ENCODE measurements around the gene SIVA1.

SIVA1 gene

DNA sequence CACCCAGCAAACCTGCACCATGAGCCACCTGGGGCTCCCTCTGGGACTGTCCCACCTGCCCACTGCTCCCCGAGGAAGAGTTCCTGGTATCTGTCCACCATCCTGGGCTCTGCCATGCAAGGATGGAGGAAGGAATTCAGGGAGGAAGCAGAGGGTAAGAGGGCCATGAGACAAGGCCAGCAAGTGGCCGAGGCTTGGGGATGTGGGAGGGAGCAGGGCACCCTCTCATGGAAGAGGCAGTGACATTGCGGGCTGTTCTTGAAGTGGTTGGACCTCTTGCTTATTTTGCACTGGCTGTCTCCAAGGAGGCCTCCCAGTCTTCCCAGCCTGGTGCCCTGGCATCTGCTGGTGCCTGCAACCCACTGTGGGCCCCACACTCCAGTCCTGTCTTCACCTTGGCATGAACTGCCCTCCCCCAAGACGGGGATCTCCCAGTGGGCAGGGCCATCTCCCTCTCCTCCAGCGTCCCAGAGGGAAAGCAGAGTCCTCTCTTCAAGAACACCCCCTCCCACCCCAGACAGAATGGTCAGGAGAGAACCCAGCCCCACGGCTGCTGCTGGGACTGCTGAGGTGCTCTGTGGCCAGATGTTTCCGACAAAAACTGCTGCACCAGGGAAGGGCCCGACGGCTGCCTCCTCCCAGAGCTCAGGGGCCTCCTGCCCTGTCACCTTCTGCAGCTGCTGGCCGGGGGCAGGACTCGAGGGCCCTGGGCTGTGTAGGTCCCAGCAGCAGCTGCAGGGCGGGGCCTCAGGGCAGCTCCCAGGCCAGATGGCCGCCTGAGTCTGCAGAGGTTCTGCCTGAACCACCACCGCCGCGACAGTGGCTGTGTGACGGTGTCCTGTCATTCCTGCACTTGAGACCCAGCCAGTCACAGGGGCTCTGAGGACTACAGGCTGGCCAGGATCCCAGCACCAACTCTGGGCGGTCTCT, 44.4 kb downstream of the SIVA1 start:
- DNase-seq (ENCODE audit: low read depth in 3 of 3) = no peak

DNA sequence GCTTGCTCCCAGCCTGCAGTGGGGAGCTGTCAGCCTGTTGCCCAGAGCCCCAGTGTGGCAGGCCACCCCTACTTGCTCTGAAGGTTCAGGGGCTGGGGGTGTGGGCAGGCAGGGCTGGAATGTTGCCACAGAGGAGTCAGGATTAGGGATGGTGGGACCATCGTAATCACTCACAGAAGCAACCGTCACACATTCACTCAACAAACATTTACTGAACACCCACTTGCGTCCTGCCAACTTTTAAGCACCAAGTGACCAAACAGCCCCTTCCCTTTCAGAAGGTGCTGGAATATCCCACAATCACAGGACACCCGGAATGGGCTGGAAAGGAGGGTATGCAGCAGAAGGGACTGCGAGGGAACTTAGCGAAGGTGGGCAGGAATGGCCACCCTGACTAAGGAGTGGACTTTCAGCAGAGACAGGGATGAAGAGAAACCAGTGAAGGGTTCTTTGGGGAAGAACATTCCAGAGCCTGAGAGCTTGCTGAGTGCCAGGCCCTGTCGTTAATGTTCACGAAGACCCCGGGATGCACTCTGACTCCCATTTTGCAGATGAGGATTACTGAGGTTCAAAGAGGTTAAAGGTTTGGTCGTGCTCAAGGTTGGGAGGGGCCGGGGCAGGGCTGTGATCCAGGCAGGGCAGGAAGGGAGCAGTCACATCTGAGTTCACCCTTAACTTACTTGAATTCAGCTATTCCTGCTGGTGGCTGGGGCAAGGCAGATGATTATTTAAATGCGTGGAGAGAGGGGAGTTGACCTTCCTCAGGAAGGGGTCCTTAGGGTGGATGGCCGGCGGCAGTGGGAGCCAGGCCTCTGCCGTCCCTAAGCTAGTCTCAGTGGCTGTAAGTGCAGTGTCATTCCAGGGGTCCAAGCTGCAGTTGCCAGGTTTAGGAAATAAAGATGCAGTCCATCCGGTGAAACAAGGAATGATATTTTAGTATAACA, 45.6 kb downstream of the SIVA1 start:
- DNase-seq (ENCODE audit: low read depth in 3 of 3) = no peak

DNA sequence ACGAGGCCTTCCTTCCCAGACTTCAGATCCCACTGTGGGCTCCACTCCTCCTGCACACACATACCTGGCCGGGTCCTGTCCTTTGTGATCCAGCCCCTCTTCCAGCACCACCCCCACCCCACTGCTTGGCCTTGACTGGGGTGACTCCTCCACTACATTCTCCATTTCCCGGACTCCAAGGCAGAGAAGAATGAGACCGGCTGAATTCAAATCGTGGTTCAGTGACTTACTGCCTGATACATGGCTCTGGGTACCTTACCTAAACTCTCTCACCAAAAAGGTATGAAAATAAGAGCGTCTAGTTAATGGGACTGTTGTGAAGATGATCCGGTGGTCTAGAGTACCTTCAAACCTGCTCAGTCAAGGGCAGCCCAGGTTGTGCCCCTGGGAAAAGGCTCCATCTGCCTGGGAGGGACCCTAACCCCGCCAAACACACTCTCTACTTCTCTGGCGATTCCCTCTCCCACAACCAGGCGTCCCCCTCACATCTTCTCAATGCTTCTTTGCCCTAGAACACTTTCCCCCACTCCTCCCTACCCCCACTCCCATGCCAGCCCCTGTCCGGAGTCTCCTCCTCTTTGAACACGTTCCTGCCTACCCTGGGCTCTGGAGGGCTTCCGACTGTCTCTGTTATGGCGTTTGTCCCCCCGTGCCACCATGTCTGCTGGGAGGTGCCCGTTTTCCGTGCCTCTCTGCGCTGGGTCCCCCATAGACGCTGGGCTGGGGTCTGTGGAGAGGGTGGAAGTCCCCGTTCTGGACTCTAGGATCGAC, 46.5 kb downstream of the SIVA1 start:
- DNase-seq (ENCODE audit: low read depth in 3 of 3) = no peak

DNA sequence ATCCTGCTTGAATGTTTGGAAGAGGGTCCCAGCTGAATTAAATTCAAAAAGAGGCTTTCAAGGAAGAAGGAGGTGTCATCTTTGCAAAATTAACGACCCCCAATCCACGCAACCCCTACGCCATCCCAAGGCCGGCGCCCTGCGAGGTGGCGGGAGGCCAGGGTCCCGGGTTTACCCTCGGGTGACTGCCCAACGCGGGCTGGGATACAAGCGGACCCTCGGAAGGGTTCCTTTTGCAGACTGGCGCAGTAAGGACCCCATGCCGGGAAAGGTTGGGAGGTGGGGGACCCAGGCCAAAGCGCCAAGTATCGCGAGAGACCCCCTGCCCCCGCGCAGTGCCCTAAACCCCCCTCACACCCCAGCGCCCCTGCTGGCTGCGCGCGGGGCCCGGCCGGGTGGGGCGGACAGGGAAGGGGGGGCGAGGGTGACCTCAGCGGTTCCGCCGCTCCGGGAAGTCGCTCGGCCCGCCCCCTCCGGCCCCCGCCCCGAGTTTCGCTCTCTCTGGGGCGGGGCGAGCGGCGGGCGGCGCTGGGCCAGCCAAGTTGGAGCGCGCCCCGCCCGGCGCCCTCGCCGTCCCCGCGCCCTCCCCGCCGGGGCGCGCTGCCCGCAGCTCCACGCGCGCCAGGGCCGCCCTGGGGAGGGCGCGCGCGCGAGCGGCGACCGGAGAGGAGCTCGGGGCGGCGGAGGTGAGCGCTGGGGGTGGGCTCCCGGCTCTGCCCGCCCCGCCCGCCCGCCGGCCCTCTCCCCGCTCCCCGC, 47.2 kb downstream of the SIVA1 start:
- peak; percentile 35 to 79 (median 48) for DNase-seq (ENCODE audit: low read depth in 3 of 3)

DNA sequence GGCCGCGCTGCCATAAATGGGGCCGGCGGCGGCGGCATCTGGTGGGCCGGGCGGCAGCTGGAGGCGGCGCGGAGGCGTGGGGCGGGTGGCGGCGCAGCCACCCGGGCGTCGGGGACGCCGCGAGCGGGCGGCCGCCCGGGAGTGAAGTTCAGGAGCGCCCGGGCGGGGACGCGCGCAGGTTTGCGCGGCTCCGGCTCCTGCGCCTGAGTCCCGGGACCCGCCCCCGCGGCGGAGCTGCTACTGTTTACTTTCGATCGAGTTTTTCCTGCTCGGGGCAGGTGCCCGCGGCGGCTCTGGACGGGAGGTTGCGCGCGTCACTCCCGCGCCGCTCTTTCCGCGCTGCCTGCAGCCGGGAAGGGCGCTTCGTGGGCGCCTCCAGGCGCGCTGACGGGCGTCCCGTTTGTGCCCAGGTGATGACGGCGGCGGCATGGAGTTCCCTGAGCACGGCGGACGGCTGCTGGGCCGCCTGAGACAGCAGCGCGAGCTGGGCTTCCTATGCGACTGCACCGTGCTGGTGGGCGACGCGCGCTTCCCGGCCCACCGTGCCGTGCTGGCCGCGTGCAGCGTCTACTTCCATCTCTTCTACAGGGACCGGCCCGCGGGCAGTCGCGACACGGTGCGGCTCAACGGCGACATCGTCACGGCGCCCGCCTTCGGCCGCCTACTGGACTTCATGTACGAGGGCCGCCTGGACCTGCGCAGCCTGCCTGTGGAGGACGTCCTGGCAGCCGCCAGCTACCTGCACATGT, 48.0 kb downstream of the SIVA1 start, which contains the start of gene ZBTB42:
ZBTB42 (plus strand) TSS at position 331 of the 749 bp plus-strand sequence; CDS start at position 428, 97 bp downstream.
- peak in 1 of 3 donors; percentile 37 for DNase-seq (ENCODE audit: low read depth in 3 of 3)

DNA sequence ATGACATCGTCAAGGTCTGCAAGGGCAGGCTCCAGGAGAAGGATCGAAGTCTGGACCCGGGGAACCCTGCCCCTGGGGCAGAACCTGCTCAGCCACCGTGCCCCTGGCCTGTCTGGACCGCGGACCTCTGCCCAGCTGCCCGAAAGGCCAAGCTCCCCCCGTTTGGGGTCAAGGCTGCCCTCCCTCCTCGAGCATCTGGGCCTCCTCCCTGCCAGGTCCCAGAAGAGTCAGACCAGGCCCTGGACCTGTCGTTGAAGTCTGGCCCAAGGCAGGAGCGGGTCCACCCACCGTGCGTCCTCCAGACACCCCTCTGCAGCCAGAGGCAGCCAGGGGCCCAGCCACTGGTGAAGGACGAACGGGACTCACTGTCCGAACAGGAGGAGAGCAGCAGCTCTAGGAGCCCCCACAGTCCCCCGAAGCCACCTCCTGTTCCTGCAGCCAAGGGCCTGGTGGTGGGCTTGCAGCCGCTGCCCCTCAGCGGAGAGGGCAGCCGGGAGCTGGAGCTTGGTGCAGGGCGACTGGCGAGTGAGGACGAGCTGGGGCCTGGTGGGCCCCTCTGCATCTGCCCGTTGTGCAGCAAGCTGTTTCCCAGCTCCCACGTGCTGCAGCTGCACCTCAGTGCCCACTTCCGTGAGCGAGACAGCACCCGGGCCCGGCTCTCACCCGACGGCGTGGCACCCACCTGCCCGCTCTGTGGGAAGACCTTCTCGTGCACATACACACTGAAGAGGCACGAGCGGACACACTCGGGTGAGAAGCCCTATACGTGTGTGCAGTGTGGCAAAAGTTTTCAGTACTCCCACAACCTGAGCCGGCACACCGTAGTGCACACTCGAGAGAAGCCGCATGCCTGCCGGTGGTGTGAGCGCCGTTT, 48.8 kb downstream of the SIVA1 start:
- DNase-seq (ENCODE audit: low read depth in 3 of 3) = no peak

DNA sequence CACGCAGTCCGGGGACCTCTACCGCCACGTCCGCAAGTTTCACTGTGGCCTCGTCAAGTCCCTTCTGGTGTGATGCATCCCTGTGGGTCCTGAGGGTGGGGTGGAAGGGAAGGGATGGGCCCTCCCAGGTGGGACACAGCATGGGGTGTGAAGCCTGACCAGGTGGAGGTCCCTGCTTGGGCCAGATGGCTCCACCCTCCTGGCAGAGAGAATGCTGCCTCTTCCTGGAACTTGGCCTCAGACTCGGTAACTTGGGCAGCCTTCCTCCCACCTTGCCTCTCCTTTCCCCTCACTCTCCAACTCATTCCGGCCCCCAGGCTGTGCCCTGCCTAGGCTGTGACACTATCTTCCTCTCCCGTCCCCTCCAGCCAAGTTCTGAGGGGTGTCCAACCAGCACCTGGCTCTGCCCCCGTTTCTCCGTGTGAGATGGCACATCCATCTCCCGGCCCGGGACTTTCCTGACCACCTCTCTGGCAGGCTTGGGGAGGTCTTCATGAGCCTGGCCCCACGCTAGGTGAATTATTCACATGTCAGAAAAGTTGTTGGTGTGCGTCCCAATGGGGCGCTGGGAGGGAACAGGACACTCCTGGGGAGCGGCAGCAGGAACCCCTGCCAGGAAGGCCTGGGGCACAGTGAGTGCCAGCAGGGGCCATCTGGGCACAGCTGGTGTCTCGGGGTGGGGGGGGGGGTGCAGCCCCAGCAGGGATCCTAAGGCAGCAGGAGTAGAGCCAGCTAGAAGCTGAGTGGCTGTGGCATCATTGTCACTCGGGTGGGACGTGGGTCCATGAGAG, 49.6 kb downstream of the SIVA1 start:
- no peak for DNase-seq (ENCODE audit: low read depth in 3 of 3)

DNA sequence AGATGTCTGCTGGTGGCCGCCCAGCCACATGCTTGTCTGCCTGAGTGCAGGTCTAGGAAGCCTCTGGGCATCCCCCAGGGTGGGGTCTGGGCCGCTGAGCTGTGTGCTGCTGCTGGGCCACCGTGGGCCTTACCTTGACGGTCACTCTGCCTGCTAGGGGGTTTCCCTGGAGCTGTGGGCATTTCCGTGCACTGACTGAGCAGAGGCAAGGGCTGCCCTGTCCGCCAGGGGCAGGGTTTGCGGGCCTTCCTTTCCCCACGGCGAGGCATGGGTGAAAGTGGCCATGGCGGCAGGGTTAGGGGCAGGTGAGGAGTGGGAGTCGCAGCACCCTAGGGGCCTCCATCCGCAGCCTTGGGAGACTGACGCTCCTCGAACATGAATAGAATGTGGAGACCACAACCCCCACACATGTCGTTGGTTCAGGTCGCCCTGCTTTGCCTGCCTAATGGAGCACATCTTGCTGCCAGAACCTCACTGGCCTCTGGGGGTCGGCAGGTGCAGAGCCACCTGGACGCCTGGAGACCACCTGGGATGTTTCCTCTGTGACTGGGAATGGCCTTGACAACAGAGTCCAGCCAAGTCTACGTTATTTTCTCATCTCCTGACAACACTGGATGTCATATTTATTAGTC, 50.4 kb downstream of the SIVA1 start:
- no peak for DNase-seq (ENCODE audit: low read depth in 3 of 3)

DNA sequence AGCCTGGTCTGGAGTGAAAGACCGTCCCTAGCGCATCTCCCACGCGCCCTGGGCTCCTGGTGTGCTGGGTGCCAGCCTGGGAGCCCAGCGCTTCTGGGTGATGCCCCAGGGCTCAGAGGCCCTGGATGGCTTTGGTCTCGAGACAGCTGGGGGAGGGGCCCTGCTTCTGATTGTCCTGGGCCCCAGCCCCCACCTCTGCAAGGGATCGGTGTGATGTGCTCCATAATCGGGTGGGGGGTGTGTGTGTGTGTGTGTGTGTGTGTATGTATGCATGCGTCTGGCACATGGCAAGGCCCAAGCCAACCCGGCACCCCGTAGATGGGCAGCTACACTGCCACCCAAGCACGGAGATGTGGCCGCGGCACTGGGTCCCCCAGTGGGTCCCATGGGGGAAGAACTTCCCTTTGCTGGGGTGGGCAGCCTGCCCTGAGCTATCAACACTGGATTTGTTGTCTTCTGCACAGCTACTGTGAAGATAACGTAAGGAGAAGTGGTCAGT, 51.0 kb downstream of the SIVA1 start:
- DNase-seq (ENCODE audit: low read depth in 3 of 3) = no peak

DNA sequence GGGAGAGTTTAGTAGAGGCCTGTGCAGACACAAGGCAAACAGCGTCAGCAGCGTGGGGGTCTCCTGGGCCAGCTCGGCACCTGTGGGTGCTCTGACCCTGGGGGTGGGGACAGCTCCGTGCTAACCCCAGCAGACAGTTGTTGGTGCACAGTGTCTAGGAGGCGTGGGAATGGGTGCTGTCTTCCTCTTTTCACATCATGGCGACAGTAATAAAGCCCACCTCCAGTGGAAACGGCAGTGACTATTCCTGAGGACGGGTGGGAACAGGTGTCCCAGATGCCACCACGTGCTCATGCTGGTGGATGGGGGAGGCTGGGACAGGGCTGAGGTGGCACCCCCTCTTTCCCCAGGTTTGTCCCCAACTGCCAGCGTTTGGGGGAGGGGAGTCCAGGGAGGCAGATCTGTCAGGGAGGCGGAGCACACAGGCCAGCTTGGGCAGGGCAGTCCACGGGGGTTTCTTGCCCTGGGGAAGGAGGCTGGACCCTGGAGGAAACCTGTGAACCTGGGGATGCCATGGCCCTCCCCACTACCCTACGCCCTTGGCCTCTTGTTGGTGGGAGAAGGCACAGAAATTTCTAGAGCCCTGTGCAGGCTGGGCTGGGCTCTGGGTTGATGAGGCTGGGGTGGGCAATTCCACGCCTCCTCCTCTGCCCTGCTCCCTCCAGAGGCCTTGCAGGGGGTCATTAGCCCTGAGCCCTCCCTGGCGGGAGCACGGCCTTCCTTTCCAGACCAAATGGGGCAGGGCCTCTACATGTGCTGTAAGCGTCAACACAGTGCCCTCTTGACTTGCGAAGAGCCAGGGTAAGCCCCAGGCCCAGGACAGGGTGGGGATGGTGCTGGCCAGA, 51.8 kb downstream of the SIVA1 start:
- no peak for DNase-seq (ENCODE audit: low read depth in 3 of 3)

DNA sequence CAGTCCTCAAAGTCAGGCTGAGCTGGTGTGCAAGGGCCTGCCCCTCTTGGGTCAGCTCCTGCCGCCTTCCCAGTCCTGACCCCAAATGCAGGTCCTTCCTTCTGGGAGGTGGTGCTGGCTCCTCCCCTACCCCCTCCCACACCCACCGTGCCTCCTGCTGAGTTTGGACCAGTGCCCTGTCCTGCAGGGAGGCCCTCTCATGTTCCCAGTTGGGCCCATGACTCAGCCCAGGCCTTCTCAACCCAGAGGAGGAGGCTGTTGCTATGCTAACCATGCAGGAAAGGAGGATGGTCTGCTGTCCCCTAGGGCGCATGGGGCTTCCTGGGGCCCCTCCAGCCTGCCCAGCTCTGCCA, 52.4 kb downstream of the SIVA1 start:
- no peak for DNase-seq (ENCODE audit: low read depth in 3 of 3)

DNA sequence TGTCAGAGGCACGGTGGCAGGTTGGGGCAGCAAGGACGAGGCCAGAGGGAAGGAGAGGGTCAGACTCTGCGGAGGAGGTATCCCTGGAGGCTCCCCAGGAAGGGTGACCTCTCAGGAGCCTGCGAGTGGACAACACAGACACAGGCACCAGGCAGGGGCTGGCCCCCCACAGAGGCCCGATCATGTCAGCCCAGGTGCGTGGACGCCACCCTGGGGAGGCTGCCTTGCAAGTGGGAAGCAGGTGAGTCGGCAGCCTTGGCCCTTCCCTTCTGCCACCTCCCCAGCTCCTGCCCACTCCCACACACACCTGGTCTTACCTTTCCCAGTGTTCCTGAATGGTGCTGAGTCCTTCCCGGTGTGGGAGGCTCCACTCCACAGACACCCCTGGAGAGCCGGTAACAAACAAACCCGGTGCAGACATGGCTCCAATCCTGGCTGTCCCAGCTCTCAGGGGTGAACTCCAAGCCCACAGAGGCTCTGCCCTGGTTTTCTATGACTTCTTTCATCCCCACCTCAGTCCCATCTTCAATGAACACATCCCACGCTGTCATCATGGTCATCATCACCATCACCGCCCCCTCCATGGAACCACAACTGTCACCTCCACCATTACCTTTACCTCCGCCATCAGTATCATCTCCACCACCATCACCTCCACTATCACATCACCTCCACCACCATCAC, 53.1 kb downstream of the SIVA1 start:
- no peak for DNase-seq (ENCODE audit: low read depth in 3 of 3)

DNA sequence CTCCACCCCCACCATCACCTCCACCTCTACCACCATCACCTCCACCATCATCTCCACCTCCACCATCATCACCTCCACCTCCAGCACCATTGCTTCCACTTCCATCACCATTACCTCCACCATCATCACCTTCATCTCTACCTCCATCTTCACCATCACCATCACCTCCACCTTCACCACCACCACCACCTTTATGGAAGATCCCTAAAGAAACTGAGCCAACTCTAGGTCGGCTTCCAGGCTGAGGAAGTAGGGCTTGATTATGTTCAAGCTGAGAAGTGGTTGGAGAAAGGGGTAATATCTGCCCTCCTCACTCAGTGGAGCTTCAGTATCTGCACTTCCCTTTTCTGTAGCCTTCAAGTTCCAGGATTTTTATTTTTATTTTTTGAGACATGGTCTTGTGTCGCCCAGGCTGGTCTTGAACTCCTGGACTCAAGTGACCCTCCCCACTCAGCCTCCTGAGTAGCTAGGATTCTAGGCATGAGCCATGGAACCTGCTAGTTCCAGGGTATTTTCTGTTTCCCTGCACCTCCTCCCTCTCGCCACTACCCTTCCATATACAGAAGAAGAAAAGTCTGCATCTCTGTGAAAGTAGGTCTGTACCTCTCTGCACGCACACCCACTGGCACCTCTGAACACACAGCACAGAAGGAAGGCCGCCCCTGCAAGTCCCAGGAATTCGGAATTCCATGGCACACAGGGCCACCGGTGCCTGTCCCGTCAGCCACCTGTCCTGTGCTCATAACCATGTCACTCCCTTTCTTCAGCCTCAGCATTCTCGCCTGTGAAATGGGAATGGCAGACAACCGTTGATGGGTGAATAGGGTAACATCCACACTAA, 53.9 kb downstream of the SIVA1 start:
- no peak for DNase-seq (ENCODE audit: low read depth in 3 of 3)

DNA sequence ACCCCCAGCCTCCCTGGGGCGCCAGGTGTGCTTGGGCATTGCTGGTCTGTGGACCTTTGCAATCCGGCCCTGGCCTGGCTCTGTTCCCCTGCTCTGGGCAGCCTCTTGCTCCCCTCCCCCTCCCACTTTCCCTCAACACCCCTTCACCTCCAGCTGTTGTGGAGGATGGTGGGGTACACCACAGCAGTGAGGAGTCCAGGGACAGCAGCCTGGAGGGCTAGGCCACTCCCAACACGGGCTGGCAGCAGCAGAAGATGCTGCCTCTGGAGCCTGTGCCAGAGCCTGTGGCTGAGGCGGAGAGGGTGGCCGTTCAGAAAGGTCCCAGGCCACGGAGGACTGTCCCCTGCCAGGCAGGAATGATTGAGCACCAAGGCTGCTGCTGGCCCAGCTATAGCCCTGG, 55.5 kb downstream of the SIVA1 start:
- no peak for DNase-seq (ENCODE audit: low read depth in 3 of 3)
